Measurements from ENCODE around the gene GNB1L. TPM values are rescaled to one million over a fixed set of nuclear protein-coding genes. Genes with fewer than 3 reads are reported as not detected.
"Not testable (repeated sequence)": the region's sequence is repeated elsewhere in the genome, so short reads cannot be mapped to it uniquely, and the experiment has no call there.

The GNB1L gene
- total RNA-seq, 1 donor from 2014 or later: 6.2 TPM

DNA sequence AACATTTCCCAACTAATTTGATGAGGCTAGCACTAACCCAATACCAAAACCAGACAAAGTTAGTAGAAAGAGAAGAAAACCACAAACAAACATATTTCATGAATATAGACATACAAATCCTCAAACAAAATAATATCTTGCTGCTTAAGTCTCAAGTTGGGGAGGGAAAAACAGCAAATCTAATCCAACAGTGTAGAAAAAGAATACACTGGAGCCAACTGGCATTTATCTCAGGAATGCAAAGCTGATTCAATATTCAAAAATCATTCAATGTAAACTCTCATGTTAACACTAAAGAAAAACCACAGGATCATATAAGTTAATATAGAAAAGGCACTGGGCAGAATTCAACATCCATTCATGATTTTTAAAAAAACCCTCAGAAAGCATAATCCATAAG, 18.2 kb downstream of the GNB1L start:
- ATAC-seq: no peak
- intact Hi-C loops (cut with DNase I): no loop called here
- DNase-seq (ENCODE audit: low spot score): no peak

DNA sequence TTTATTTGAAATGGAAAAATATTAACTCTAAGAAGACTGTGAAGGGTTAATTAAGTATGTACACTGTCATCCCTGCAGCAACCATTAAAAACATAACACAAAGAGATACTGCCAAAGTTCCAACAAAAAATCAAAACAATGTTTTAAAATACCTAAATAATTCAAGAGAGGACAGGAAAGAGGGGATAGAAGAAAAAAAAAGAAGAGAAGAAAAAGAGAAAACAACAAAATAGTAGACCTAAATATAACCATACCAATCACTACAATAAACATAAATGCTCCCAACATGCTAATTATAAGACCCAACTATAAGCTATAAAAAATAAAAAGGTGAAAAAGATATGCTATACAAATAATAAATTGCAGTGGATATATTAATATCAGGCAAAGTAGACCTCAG, 20.1 kb downstream of the GNB1L start:
- intact Hi-C loops (cut with DNase I): no loop called here
- no peak for DNase-seq (ENCODE audit: low spot score)
- ATAC-seq: no peak

DNA sequence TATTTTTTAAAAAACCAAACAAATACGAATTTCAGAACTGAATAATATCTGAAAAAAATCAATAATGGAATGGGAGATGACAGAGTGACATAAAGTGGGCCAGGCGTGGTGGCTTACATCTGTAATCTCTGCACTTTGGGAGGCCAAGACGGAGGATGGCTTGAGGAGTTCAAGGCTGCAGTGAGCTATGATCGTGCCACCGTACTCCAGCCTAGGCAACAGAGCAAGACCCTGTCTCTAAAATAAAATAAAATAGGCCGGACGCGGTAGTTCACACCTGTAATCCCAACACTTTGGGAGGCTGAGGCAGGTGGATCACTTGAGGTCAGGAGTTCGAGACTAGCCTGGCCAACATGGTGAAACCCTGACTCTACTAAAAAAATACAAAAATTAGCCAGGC, 21.3 kb downstream of the GNB1L start:
- DNase-seq (ENCODE audit: low spot score); intact Hi-C loops (cut with DNase I): not testable (repeated sequence)

DNA sequence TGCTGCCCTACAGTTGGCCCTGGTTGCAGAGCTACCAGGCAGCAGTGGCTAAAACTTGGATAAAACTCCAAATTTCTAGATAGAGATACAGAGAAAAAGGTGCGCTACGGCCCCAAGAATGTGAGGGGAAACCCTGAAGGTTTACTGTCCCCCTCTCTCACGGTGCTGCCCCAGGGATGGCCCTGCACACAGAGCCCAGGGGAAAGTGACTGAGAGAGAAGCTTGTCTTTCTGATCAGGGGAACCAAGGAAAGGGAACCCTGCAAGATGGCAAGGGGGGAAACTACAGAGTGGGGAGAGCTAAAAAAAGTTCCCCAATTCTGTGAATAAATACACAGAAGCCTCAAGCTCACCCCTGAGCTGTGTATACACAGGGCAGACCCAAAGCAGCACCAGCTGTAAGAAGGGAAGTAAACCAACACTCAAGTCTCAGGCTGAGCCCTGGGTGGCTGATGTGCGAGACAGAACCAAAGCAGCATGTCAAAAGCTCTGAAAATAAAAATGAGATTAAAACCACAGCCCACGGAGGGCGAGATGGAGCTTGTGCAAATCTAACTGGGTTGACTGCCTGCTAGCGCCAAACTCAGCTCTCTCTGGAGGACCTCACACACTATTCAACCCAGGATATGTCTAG, 22.1 kb downstream of the GNB1L start:
- intact Hi-C loops (cut with DNase I): no loop called here
- no peak for DNase-seq (ENCODE audit: low spot score)
- ATAC-seq: no peak

More for the DNA sequence above, 21.3 kb downstream of the GNB1L start:
- ATAC-seq: not testable (repeated sequence)

DNA sequence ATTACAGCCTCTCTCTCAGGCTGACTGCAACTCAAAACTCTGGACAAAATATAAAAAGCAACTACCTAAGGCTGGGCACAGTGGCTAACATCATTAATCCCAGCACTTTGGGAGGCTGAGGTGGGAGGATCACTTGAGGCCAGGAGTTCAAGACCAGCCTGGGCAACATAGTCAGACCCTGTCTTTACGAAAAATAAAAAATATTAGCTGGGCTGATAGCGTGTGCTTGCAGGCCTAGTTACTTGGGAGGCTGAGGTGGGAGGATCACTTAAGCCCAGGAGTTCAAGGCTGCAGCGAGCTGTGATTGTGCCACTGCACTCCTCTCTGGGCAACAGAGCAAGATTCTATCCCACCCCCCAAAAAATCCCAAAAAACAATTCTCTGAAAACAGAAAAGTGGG, 22.7 kb downstream of the GNB1L start:
- intact Hi-C loops (cut with DNase I): not testable (repeated sequence)

DNA sequence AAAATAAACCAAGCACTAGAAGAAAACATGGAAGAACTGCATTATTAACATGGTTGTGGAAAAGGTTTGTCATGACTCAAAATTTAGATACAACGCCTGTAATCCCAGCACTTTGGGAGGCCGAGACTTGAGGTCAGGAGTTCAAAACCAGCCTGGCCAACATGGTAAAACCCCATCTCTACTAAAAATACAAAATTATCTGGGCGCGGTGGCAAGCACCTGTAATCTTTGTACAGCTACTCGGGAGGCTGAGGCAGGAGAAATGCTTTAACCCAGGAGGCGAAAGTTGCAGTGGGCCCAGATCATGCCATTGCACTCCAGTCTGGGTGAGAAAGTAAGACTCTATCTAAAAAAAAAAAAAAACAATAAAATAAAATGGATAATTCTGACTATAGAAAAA, 23.7 kb downstream of the GNB1L start:
- ATAC-seq (no peak), DNase-seq (ENCODE audit: low spot score) (no peak)

More for the DNA sequence above, 22.7 kb downstream of the GNB1L start:
- DNase-seq (ENCODE audit: low spot score); ATAC-seq: not testable (repeated sequence)

DNA sequence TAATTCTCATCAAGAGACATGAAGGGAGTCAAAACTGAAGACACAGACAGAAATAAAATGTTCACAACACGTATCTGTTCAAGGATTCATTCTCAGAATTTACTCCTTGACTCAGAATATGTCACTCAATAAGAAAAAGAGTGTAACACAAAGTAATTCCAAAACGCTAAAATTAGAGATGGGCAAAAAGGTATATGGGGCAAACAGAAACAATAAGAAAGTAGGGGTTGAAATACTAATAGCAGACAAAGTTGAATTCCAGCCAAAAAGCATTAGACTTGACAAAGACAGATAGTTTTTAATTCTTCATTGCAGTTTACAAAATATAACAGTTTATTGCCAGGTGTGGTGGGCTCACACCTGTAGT, 26.7 kb downstream of the GNB1L start:
- intact Hi-C loops (cut with DNase I): no loop called here
- ATAC-seq (no peak), DNase-seq (ENCODE audit: low spot score) (no peak)

More for the DNA sequence above, 23.7 kb downstream of the GNB1L start:
- intact Hi-C loops (cut with DNase I): no loop called here

DNA sequence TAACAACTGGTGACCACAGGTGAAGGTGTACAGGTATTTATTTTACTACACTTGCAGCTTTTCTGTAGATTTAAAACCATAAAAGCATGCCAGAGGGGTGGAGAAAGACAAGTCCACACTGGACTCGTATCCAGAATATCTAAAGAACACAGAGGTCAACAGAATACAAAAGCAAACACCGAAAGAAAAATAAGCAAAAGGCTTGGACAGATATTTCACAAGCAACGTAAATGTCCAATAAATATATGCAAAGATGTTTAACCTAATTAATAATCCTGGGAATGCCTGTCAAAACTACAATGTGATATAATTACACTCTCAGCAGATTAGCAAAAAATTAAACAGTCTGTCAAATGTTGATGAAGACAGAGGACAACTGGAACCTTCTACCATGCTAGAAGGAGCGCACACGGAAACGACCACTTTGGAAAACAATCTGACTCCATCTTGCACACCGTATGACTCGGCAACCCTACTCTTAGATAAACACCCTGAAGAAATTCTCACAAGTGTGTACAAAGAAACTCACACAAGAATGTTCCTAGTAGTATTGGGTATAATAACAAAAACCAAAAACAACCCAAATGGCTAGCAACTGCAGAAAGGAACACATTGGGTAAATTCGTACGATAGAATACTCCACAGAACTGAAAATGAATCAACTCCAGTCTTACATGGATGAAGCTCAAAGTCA, 27.2 kb downstream of the GNB1L start:
- DNase-seq (ENCODE audit: low spot score): no peak
- intact Hi-C loops (cut with DNase I): no loop called here
- no peak for ATAC-seq

DNA sequence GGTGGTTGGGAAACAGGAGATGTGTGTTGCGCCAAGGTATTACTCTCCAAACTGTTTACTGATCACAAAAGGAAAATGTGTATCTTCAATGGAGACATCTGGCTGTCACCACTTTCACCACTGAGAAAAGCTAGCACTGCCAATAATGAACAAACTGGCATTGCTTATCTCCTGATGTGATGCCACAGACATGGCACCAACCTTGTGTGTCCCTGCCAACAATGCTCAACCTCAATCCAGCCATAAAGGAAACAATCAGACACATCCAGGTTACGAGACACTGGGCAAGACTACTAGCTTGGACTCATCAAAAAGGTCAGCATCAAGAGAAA, 28.1 kb downstream of the GNB1L start:
- intact Hi-C loops (cut with DNase I): no loop called here
- DNase-seq (ENCODE audit: low spot score) (no peak), ATAC-seq (no peak)

DNA sequence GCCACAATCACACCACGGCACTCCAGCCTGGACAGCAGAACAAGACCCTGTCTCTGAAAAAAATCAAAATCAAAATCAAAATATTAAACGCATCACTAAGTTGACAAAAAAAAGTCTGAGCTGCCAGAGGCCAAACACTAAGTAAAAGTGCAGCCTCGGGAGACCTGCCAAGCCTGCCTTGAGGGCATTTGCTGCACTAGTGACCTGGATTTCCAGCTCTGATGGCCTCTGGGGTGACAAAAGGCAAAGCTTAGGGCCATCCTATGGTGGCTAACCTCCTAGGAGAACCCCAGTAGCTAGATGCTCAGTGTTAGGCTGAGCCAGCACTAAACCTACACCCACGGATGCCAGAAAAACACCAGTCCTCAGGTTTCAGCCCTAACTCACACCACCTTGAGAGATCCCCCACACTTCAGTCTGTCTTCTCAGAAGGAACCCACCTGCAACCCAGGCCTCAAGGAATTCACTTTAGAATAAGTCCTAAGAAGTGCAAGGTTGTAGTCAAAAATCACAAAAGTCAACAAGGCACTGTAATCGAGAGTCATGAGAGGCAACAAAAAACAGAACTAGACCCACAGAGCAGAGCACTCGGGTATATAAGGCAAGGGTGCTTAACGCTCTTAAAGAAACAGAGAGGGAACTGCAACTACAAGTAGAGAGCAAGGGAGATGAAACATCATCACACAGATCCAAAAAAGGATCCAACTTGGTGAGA, 28.6 kb downstream of the GNB1L start:
- intact Hi-C loops (cut with DNase I): no loop called here
- no peak for ATAC-seq
- no peak for DNase-seq (ENCODE audit: low spot score)

DNA sequence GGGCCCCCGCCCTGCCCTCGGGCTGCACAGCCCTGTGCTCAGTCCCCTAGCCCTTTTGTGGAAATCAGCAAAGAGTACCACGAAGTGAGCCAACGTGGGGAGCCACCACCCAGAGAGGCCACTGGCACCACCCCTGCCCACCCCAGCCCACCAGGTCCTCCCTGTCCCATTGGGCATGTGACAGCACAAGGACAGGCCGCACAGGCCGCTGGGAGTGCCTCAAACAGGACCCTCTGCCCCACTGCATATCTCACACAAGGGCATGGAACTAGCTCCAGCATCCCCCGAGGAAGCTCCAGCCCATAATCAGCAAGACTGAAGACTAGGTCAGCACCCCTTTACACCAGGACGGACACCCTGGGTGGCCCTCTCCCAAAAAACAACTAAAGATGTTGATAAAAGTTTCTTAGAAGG, 29.7 kb downstream of the GNB1L start:
- ATAC-seq: no peak
- intact Hi-C loops (cut with DNase I): no loop called here
- DNase-seq (ENCODE audit: low spot score): peak; percentile 49

DNA sequence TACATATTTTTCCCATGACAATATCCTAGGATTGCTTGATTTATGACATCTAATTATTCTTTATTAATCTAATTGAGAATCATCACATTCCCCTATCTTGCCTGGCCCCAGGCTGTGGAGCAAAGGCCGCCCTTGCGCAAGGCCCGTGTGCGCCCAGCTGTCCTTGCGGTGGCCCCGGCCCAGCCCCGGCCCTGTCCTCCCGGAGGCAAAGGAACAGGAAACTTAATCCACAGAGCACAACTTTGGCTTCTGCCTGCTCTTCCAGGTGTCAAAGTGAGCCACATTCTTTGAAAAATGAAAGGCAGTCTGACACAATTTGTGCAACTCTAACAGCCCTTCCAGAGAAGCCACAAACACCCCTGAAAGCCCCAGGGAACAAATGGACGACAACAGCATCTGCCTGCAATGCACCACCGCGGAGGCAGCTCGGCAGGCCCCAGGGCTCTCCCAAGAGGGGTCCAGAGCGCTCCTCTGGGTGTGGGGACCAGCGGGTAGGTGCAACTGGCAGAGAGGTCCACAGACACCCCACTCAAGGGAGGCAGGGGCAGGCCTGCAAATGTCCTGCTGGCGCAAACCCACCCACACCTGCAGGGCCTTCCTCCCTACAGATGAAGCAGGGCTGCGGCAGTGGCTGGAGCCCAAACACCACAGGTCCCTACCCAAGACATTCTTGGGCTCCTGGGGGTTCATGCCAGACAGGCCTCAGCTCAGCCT, 30.3 kb downstream of the GNB1L start:
- no peak for ATAC-seq
- intact Hi-C loops (cut with DNase I): no loop called here
- DNase-seq (ENCODE audit: low spot score): no peak

DNA sequence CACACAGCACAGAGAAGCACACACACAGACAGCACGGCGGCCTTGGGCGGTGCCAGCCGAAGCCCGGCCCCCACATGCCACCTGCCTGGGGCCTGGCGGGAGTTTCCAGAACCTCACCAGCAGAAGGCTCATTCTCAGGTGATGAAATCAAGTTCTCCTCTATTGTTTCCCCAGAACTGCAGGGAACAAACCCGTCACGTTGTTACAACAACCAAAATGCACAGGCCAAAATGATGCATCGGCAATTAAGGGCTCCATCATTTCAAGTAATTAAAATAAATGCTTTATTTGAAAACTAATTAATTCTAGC, 30.8 kb downstream of the GNB1L start:
- DNase-seq (ENCODE audit: low spot score) (no peak), ATAC-seq (no peak)
- intact Hi-C loops (cut with DNase I): no loop called here

DNA sequence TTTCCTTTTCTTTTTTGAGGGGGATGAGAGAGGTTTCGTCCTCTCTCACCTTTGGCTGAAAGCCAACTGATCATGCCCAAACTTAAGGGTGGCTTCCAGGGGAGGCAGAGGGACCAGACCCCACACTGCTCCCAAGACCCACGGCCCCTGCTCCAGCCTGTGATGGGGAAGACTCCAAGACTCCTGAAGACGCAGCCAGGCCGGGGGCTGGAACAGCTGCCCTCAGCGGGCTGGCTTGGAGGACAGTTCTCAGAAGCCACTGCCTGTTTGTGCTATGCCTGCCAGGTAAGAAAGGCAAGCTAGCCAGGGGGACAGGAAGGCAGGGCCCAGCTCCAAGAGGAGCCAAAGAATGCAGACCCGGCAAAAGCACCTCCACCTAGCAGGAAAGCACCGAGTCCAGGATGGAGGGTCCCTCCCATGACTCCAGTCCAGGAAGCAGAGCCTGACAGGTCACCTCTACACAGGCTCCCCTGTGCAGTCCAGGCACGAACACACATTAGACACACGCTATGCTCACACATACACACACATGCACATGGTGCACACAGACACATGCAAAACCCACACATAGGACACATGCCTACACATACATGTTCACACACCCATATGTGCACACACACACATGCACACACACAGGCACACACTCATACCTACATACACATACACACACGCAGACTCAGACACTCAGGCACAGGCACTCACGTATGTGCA, 31.3 kb downstream of the GNB1L start:
- intact Hi-C loops (cut with DNase I): no loop called here
- peak; percentile 39 for DNase-seq (ENCODE audit: low spot score)
- ATAC-seq: no peak

DNA sequence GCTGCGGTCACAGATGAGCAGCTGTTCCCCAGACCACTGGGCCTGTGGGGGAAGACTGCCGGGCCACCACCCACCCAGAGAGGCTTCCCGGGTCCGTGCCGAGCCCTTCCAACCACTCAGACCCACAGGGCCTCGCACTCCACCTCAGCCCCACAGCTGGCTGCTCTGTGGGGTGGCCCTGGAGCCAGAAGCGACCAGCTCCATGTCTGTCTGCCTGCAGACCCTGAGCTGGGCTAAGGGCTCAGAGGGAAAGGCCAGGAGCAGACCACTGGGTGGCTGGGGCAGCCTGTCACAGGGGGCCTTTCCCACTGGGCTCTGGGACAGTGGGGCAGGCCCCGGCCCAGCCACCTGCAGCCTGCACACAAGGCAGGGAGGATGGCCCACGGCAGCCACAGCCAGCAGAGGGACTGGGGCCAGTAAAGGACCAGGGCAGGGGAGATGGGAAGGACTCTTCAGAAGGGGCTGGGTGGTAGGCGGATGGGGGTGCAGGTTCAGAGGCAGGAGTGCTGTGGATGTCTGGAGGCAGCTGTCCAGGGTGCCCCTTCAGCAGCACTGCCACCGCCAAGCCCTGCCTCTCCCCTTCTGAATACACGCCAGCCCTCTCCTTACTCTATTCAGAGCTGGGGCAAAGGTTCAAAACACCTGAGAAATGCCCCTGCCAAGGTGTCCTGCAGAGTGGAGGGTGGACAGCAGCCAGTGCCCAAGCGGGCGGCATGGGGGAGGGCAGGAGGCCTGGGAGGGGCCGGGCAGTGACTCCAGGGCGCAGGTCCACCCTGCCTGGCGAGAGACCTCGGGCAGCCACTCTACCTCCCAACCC, 32.2 kb downstream of the GNB1L start:
- ATAC-seq: no peak
- peak; percentile 39 for DNase-seq (ENCODE audit: low spot score)
- intact Hi-C loops (cut with DNase I): no loop called here

DNA sequence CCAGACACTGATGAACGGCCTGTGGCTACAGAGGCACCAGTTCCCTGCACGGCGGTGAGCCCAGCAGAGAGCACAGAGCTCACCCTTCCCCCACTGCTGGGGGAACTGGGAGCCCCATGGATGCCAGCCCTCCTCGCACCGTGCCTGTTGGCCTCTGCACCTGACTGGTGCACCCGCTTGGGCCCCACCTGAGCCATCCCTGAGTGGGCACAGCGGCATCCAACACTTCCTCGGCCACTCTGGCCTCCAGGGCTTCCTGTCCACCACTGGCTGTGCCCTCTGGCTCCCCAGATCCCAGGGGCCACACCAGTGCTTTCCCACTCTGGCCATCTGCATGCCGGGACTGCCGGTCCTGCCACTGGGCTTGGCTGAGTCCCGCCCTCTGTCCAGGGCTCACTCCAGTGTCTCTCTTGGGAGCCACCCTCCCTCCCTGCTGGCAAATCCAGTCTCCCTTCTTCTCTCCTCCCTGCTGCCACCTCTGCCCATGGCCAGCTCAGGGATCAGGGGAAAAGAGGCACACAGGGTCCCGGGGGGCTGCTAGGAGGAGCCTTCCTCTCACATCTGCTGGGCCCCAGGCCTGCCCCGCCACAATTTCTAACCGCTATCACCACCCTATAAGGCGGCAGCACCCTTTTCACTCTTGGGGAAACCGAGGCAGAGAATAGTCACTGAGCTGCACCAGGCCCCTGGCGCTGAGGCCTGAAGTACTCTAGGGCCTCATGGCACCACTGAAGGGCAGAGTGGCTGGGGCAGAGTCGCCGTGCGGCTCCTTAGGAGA, 33.0 kb downstream of the GNB1L start:
- intact Hi-C loops (cut with DNase I): no loop called here
- no peak for ATAC-seq
- peak; percentile 50 for DNase-seq (ENCODE audit: low spot score)

DNA sequence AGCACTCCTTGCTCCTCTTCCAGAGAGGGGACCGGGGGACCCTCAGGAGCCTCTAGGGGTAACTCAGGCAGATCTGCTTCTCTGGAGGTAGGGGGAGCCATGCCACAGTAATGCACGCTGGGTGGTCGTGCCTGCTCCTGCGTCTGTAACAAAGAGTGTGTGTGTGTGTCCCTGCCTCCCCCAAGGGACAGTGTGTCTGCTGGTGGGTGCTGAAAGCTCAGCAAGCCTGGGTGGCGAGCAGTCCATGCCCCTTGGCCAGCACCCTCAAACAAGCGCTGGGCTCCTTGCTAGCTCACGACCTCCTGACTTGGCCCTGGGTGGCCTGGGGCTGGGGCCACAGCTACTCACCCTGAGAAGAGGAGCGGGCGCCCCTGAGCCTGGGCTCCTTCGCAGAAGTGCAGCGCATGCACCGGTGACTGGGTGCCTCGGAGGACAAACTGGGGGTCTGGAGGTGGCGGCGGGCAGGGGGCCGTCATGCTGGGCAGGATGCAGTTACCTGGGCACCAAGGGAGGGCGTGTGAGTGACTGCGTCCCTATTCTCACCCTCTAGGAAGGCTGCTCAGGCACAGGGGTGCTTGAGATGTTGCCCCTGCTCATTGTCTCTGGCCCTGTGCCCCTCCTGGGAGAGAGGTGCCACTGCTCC, 33.7 kb downstream of the GNB1L start:
- DNase-seq (ENCODE audit: low spot score): peak; percentile 52
- intact Hi-C loops (cut with DNase I): no loop called here
- no peak for ATAC-seq

Measured in sciatic nerve (tissue), 2 donors.